Sciatic nerve (tissue), 2 donors: ENCODE measurements around the gene ITK. TPM values are rescaled to one million over a fixed set of nuclear protein-coding genes. Genes with fewer than 3 reads are reported as not detected.

Experiments
- ATAC-seq: fragments of 200-7000 bp; cut with Tn5 transposase; one replicate; pipeline ENCODE4 v1.9.1; 2020; ENCODE audit warnings: mild to moderate bottlenecking, moderate library complexity
- DNase-seq: peaks from one replicate; pipeline ENCODE4 v3.0.0-alpha.2; 2020; ENCODE audit warnings: low spot score
- intact Hi-C: fragments of 100-400 bp; cut with DNase I; formaldehyde crosslinking; loops from one replicate; pipeline ENCODE4 v1.14.2; 2022
- total RNA-seq: library from RNA; stranded (reverse); fragmentation: NEBNext Ultra II Directional; extraction: Animal tissue kit (Norgen Biotek cat#: 25700); gene quantifications from one replicate; pipeline ENCODE4 v1.2.1, GENCODE V29; 2021
- donor health status: DM: no; HTN: no; CAD: no.
- donor health status: DM: no; HTN: no; CAD: no.

The ITK gene
- total RNA-seq, 1 donor from 2014 or later, result 4.8 TPM

- DNase-seq, result no peak
- intact Hi-C loops, result no loop called here
- no peak for ATAC-seq
Observed at GRCh38 chr5:157289164-157289819, 108.7 kb downstream of the ITK start.

GRCh38 chr5:157290156-157290980 lies 109.7 kb downstream of the ITK start:
- intact Hi-C loops, result no loop called here
- ATAC-seq, result no peak
- no peak for DNase-seq

- no peak for ATAC-seq
- intact Hi-C loops, result no loop called here
- no peak for DNase-seq
Observed at GRCh38 chr5:157290981-157291711, 110.5 kb downstream of the ITK start.

GRCh38 chr5:157292599-157292998 lies 112.0 kb downstream of the ITK start:
- intact Hi-C loops, result no loop called here
- ATAC-seq (no peak), DNase-seq (no peak)

- ATAC-seq (no peak), DNase-seq (no peak)
- intact Hi-C loops, result no loop called here
Observed at GRCh38 chr5:157294407-157295091, 113.9 kb downstream of the ITK start.

GRCh38 chr5:157295247-157295646 lies 114.6 kb downstream of the ITK start:
- no peak for ATAC-seq
- intact Hi-C loops, result no loop called here

GRCh38 chr5:157300564-157300963 lies 119.9 kb downstream of the ITK start:
- intact Hi-C loops, result no loop called here
- DNase-seq (no peak), ATAC-seq (no peak)

More at GRCh38 chr5:157295247-157295646, 114.6 kb downstream of the ITK start:
- no peak for DNase-seq

GRCh38 chr5:157301066-157301465 lies 120.4 kb downstream of the ITK start:
- intact Hi-C loops, result no loop called here
- no peak for DNase-seq
- ATAC-seq, result no peak

GRCh38 chr5:157303023-157303422 lies 122.4 kb downstream of the ITK start:
- intact Hi-C loops, result no loop called here
- ATAC-seq, result no peak
- DNase-seq, result no peak

GRCh38 chr5:157303667-157304327 lies 123.2 kb downstream of the ITK start:
- intact Hi-C loops, result no loop called here
- ATAC-seq, result no peak
- no peak for DNase-seq

Other genes starting within 250 kb of the ITK start
- not detected for gene TIMD4, start 217.6 kb upstream of the ITK start, total RNA-seq
- 1.3 TPM for gene HAVCR1, start 121.7 kb upstream of the ITK start, total RNA-seq
- gene HAVCR2, start 71.8 kb upstream of the ITK start, total RNA-seq, result 11.8 TPM
- 13.2 TPM for gene MED7, start 38.0 kb upstream of the ITK start, total RNA-seq
- gene GARIN3, start 14.6 kb upstream of the ITK start, total RNA-seq, result not detected
- gene CYFIP2, start 85.3 kb downstream of the ITK start, total RNA-seq, result 23.6 TPM